DOHH2 (cell line): ENCODE results near the gene UNC13D.

Experiments used
- H3F3A ChIP-seq: fragments of 200-600 bp; sonication (generic), shearing (Covaris generic); 2 replicates; pipeline ENCODE4 v1.6.0; 2016; ENCODE audit warnings: antibody characterized with exemption, mild to moderate bottlenecking; ENCODE audit not compliant: control insufficient read depth, insufficient read depth
- H3K27ac ChIP-seq: fragments of 200-600 bp; sonication (generic); 2 replicates; pipeline ENCODE4 v1.5.1; 2014; ENCODE audit warnings: low read depth, mild to moderate bottlenecking, low read length, moderate library complexity
- H3K27me3 ChIP-seq: fragments of 200-600 bp; sonication (generic); 2 replicates; pipeline ENCODE4 v1.6.1; 2014; ENCODE audit warnings: mild to moderate bottlenecking, low read length, mixed read lengths; ENCODE audit not compliant: control insufficient read depth
- H3K36me3 ChIP-seq: fragments of 200-600 bp; sonication (generic); 2 replicates; pipeline ENCODE4 v1.6.1; 2014; ENCODE audit warnings: mild to moderate bottlenecking, low read length, moderate library complexity, mixed read lengths; ENCODE audit not compliant: control insufficient read depth
- H3K4me1 ChIP-seq: fragments of 200-600 bp; sonication (generic); 2 replicates; pipeline ENCODE4 v1.6.1; 2014; ENCODE audit warnings: mild to moderate bottlenecking, low read length, mixed read lengths; ENCODE audit not compliant: control insufficient read depth
- H3K4me2 ChIP-seq: fragments of 200-600 bp; sonication (generic); 2 replicates; pipeline ENCODE4 v1.6.0; 2014; ENCODE audit warnings: mild to moderate bottlenecking, low read length, moderate library complexity
- H3K4me3 ChIP-seq: fragments of 200-600 bp; sonication (generic); 2 replicates; pipeline ENCODE4 v1.5.1; 2014; ENCODE audit warnings: mild to moderate bottlenecking, low read length, mixed read lengths
- H3K79me2 ChIP-seq: fragments of 200-600 bp; sonication (generic); 2 replicates; pipeline ENCODE4 v1.6.1; 2014; ENCODE audit warnings: mild to moderate bottlenecking, low read length, mixed read lengths; ENCODE audit not compliant: control insufficient read depth
- H3K9me2 ChIP-seq: fragments of 200-600 bp; sonication (generic); replicated peaks from 2 replicates; pipeline ENCODE4 v1.6.1; 2014; ENCODE audit warnings: mild to moderate bottlenecking, low read length, mixed read lengths; ENCODE audit not compliant: control insufficient read depth
- H3K9me3 ChIP-seq: fragments of 200-600 bp; sonication (generic); 2 replicates; pipeline ENCODE4 v1.6.1; 2014; ENCODE audit warnings: antibody characterized with exemption, low read length, mixed read lengths; ENCODE audit not compliant: control insufficient read depth, insufficient read depth
- H4K20me1 ChIP-seq: fragments of 200-600 bp; sonication (generic); 2 replicates; pipeline ENCODE4 v1.6.0; 2014; ENCODE audit warnings: low read depth, mild to moderate bottlenecking, antibody characterized with exemption, low read length, moderate library complexity; ENCODE audit not compliant: control insufficient read depth, insufficient read depth
- EZH2phosphoT487 ChIP-seq: fragments of 200-600 bp; sonication (generic); IDR thresholded peaks from 2 replicates; pipeline ENCODE4 v1.6.1; 2017; ENCODE audit warnings: borderline replicate concordance, mild to moderate bottlenecking, antibody characterized with exemption, low read length, moderate library complexity, mixed read lengths
- TF ChIP-seq, protein P1 (sequence below): fragments of 200-600 bp; sonication (generic); IDR thresholded peaks from one replicate; pipeline ENCODE4 v1.5.1; 2014; ENCODE audit warnings: antibody characterized with exemption, mild to moderate bottlenecking, low read depth, low read length; ENCODE audit not compliant: poor library complexity, severe bottlenecking

The UNC13D gene

DNA sequence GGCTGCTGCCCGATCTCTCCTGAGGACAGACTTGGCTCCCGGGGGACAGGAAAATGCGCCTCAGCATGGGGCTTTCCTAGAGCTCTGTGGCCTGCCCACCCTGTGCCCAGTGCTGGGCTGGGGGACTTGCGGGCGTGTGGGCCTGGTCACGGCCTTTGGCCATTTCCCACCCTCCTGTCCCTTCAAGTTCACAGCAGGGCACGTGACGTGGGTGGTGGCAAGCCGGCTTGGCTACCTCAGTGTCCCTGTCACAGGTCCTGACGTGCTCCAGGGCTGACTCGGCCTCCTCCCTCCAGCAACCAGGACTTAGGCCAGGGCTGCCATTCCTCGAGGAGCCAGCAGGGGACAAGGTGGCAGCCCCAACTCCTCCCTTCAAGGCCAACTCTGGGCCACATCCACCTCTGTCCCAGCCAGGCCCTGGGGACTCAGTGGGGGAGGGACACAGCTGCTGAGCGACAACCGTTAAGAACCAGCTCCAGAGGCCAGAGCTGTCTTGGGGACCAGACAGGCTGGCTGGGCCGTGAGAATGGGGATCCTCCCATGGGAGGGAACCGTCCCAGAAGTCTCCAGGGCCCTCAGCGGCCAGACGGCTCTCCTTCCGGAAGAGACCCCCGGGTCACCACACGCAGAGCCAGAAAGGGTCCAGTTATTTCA is 981 bp upstream of the UNC13D start:
- peak overlapping the region; percentile 79 for H3K4me3 ChIP-seq
- peak overlapping the region; percentile 96 for H3K4me2 ChIP-seq
- H3K27me3 ChIP-seq, result no peaks in the 10 kb centered on the region
- H4K20me1 ChIP-seq, result no peaks in the 10 kb centered on the region
- H3K9me3 ChIP-seq, result no peaks in the 10 kb centered on the region
- TF ChIP-seq EZH2phosphoT487, result no peak
- TF ChIP-seq, protein P1, sequence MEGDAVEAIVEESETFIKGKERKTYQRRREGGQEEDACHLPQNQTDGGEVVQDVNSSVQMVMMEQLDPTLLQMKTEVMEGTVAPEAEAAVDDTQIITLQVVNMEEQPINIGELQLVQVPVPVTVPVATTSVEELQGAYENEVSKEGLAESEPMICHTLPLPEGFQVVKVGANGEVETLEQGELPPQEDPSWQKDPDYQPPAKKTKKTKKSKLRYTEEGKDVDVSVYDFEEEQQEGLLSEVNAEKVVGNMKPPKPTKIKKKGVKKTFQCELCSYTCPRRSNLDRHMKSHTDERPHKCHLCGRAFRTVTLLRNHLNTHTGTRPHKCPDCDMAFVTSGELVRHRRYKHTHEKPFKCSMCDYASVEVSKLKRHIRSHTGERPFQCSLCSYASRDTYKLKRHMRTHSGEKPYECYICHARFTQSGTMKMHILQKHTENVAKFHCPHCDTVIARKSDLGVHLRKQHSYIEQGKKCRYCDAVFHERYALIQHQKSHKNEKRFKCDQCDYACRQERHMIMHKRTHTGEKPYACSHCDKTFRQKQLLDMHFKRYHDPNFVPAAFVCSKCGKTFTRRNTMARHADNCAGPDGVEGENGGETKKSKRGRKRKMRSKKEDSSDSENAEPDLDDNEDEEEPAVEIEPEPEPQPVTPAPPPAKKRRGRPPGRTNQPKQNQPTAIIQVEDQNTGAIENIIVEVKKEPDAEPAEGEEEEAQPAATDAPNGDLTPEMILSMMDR, result peak; percentile 78
- no peaks in the 10 kb centered on the region for H3K9me2 ChIP-seq
- peak overlapping the region; percentile 57 for H3K27ac ChIP-seq
- H3K4me1 ChIP-seq, result peaks cover 37% of the 10 kb centered on the region
- peaks cover 5% of the 10 kb centered on the region; the same call in 1 of the 2 replicates for H3F3A ChIP-seq
- H3K36me3 ChIP-seq, result peaks cover 39% of the 10 kb centered on the region
- H3K79me2 ChIP-seq, result no peaks in the 10 kb centered on the region

- H3K27ac ChIP-seq, result peak overlapping the region; percentile 57
- peaks cover 37% of the 10 kb centered on the region for H3K4me1 ChIP-seq
- H4K20me1 ChIP-seq, result no peaks in the 10 kb centered on the region
- peak overlapping the region; percentile 79 for H3K4me3 ChIP-seq
- H3K9me2 ChIP-seq, result no peaks in the 10 kb centered on the region
- H3K9me3 ChIP-seq, result no peaks in the 10 kb centered on the region
- peaks cover 35% of the 10 kb centered on the region for H3K36me3 ChIP-seq
- H3K79me2 ChIP-seq, result no peaks in the 10 kb centered on the region
- H3K4me2 ChIP-seq, result peak overlapping the region; percentile 96
- peaks cover 5% of the 10 kb centered on the region; the same call in 1 of the 2 replicates for H3F3A ChIP-seq
- TF ChIP-seq EZH2phosphoT487, result no peak
- TF ChIP-seq, protein P1, result no peak
- H3K27me3 ChIP-seq, result no peaks in the 10 kb centered on the region
These were observed 390 bp upstream of the UNC13D start for GRCh38 chr17:75844530-75845057.

DNA sequence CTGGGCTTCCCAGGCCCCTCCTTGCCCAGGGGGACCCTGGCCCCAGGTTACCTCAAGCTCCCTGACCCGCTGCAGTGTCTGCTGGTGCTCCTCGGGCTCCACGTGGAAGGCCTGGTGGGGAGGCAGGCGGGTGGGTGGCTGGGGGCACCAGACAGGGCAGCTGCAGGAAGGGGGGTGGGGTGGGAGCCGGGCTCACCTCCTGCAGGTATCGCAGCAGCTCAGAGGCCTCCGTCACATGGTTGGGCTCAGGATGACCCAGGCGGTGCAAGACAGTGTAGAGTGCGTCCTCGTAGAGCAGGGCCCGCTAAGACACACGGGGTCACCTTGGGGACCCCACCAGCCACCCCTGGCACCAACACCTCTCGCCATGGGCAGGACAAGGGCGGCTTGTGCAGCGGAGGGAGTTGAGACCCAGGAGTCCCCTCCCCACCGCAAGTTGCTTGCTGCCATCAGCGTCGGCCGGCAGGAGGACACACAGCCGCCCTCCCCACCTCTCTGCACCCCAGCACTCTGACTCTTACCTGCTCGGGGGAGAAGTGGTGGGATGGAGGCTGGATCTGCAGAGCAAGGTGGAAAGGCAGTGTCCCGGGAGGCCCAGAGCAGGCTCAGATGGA is 1.1 kb downstream of the UNC13D start:
- Histone ChIP-seq H3K4me3 (peak overlapping the region; percentile 79), H3F3A (peaks cover 5% of the 10 kb centered on the region; the same call in 1 of the 2 replicates), H3K9me3 (no peaks in the 10 kb centered on the region), H3K4me2 (peak overlapping the region; percentile 96), H3K79me2 (no peaks in the 10 kb centered on the region), H3K4me1 (peaks cover 32% of the 10 kb centered on the region), H3K36me3 (peaks cover 24% of the 10 kb centered on the region), H3K9me2 (no peaks in the 10 kb centered on the region), H4K20me1 (no peaks in the 10 kb centered on the region), H3K27me3 (no peaks in the 10 kb centered on the region), H3K27ac (no peak overlapping the region)
- no peak for TF ChIP-seq EZH2phosphoT487
- TF ChIP-seq, protein P1, result no peak
